GM12875 (cell line): ENCODE measurements around the gene TMEM132D.

Experiments used
- H3K4me3 ChIP-seq: one replicate; pipeline ENCODE4 v1.5.1; 2011; ENCODE audit warnings: low read depth, low read length, control low read depth
- TF ChIP-seq, protein P1 (sequence below): IDR thresholded peaks from 2 replicates; pipeline ENCODE4 v1.5.1; 2011; ENCODE audit warnings: low read depth, mild to moderate bottlenecking, control low read depth, inconsistent platforms, low read length, moderate library complexity, borderline replicate concordance; ENCODE audit not compliant: insufficient read depth

TMEM132D gene

GRCh38 chr12:129534966-129535750, 368.7 kb downstream of the TMEM132D start:
- no peak overlapping the region for H3K4me3 ChIP-seq
- TF ChIP-seq, protein P1, sequence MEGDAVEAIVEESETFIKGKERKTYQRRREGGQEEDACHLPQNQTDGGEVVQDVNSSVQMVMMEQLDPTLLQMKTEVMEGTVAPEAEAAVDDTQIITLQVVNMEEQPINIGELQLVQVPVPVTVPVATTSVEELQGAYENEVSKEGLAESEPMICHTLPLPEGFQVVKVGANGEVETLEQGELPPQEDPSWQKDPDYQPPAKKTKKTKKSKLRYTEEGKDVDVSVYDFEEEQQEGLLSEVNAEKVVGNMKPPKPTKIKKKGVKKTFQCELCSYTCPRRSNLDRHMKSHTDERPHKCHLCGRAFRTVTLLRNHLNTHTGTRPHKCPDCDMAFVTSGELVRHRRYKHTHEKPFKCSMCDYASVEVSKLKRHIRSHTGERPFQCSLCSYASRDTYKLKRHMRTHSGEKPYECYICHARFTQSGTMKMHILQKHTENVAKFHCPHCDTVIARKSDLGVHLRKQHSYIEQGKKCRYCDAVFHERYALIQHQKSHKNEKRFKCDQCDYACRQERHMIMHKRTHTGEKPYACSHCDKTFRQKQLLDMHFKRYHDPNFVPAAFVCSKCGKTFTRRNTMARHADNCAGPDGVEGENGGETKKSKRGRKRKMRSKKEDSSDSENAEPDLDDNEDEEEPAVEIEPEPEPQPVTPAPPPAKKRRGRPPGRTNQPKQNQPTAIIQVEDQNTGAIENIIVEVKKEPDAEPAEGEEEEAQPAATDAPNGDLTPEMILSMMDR = no peak

DNA sequence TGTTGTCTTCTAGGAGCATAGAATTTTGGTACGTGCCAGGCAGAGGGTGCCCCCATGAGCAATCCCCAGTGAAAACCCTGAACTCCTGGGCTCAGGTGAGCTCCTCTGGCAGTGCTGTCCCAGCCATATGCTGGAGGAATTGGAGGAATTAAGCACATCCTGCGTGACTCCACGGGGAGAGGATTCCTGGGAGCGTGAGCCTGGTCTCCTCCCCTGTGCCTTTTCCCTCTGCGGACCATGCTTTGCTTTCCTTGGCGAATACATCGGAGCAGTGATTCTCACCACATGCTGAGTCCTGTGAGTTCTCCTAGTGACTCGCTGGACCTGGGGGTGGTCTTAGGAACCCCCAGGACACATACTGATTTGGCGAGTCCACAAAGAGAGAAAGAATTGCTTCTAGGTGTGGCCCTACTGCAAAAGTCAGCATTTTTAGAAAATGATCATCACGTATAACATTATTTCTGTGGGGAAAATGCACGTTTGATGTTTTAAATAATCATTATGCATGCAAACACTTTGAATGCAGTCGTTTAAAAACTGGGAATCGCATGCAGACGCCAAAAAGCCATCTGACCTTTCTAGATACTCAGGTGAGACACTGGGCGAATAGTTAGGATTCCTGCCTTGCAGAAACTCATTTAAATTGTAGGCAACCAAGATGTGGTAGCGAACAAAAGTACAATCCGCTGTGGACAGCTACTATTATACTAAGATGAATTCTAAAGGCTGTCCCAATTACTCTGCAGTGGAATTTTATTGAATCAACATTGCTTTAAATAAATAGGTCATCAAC, 370.9 kb downstream of the TMEM132D start:
- H3K4me3 ChIP-seq = no peak overlapping the region
- TF ChIP-seq, protein P1 = no peak

DNA sequence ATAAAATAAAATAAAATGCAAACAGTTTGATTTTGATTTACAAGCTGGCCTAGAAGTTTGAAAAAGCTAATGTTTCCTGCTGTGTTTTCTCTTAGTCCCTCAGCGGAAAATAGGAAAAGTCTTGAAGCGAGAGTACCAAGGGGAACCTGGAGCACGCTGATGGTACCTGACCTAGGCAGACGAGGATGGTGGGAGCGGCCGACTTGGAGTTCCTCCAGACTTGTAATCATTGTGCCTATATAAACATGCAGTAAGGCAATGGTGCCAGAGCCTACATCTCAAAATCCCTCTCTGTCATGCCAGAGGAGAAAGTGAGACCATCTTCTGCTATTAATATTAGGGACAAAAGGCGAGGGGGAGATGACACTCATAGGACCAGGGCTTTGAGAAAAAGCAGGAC, 371.7 kb downstream of the TMEM132D start:
- TF ChIP-seq, protein P1 = no peak
- no peak overlapping the region for H3K4me3 ChIP-seq

DNA sequence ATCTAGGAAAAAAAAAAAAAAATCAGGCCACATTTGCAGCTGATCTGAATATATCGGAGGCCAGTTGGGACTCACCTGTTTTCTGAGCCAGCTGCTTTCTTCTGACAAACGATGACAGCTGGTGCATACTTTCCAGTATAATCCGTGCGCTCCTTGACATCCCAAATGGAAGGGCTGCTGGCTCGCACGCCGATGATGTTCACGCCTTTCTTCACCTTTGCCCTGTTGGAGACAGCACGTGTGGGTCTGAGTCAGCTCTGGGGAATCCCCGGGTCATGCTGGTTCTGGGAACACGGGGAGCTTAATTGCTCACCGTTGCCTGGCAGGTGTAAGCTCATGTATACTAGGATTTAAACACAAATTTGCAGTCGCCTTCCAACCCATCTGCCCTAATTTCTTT, 372.8 kb downstream of the TMEM132D start:
- TF ChIP-seq, protein P1 = no peak
- no peak overlapping the region for H3K4me3 ChIP-seq

DNA sequence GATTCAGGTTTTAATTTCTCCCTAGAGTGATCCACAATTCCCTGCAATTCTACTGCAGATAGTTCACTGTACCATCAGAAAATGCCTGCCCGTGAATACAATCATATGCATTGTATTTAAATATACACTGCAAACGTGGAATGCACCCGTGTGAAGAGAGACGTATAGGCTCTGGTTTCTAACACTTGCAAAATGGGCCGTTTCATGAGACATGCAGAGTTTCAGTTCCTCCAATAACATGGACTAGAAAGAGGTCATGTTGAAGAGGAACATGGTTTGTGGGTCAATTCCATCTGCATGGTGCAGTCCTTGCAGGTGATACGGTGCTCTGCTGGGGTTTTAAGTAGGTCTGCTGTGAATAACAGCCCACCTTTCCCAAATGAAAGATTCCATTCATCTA, 373.3 kb downstream of the TMEM132D start:
- TF ChIP-seq, protein P1 = no peak
- no peak overlapping the region for H3K4me3 ChIP-seq

- TF ChIP-seq, protein P1 = no peak
- no peak overlapping the region for H3K4me3 ChIP-seq
Observed at GRCh38 chr12:129527506-129527905, 376.3 kb downstream of the TMEM132D start.

DNA sequence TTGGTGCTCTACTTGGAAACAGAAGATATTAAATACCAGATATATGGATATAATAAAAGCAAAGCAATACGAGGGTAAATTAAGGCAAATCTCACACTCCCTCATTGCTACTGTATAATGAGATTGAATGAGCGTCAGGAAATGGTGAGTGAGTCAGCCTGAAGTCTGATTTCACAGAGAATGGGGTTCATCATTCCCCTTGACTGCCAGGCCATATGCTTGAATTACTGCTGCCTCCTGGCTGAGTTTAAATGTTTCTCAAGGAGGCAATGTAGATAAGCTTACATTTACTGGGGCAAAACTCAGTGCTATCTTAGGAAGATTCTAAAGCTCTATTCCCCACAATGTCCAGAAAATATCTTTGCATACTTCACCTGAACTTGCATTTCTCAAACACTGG, 380.2 kb downstream of the TMEM132D start:
- no peak overlapping the region for H3K4me3 ChIP-seq
- TF ChIP-seq, protein P1 = no peak
